H54 (cell line): ENCODE results near the gene DDX20.

Experiments
- DNase-seq: peaks from one replicate; pipeline ENCODE4 v3.0.0; 2011; ENCODE audit warnings: low spot score, mixed read lengths; ENCODE audit not compliant: insufficient read length
- FAIRE-seq: peaks from 3 replicates; lab custom pipeline; 2011; peaks lifted over from hg19 to GRCh38; lab: Jason Lieb, UNC
- POLR2A ChIP-seq: IDR thresholded peaks from 2 replicates; pipeline ENCODE4 v1.6.1; 2011; ENCODE audit warnings: low read depth, mild to moderate bottlenecking, low read length

DDX20 gene, protein sequence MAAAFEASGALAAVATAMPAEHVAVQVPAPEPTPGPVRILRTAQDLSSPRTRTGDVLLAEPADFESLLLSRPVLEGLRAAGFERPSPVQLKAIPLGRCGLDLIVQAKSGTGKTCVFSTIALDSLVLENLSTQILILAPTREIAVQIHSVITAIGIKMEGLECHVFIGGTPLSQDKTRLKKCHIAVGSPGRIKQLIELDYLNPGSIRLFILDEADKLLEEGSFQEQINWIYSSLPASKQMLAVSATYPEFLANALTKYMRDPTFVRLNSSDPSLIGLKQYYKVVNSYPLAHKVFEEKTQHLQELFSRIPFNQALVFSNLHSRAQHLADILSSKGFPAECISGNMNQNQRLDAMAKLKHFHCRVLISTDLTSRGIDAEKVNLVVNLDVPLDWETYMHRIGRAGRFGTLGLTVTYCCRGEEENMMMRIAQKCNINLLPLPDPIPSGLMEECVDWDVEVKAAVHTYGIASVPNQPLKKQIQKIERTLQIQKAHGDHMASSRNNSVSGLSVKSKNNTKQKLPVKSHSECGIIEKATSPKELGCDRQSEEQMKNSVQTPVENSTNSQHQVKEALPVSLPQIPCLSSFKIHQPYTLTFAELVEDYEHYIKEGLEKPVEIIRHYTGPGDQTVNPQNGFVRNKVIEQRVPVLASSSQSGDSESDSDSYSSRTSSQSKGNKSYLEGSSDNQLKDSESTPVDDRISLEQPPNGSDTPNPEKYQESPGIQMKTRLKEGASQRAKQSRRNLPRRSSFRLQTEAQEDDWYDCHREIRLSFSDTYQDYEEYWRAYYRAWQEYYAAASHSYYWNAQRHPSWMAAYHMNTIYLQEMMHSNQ

DNA sequence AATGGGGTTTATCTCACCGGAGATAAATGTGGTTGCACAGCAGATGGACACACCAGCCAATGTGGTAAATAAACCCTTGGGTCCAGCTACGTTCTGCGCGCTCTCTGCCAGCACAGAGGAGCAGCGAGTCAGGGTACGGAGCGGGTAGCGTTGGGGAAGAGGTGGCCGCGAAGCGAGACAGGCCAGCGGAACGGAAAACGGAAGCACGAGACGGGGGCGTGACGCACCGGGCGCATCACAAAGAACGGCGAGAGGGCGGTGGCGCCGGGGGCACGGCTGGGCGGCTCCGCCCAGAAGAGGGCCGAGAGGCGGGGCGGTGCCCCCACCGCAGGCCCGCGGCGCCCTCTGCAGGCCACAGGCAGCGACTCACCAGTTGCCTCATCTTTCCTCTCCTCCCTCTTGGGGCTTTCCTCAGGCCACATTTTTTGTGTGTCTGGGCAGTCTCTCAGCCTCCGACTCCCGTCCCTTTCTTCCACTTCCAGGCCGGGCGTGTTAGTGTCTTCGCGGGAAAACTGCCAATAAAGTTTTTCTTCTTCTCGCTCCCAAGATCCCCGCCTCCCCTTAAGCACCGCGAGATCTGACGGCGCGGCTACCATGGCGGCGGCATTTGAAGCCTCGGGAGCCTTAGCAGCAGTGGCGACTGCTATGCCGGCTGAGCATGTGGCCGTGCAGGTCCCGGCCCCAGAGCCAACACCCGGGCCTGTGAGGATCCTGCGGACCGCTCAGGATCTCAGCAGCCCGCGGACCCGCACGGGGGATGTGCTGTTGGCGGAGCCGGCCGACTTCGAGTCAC, at the start of gene DDX20:
Gene DDX20 (plus strand): TSS at position 571 of the 793 bp plus-strand sequence. CDS start 24 bp downstream, at position 595.
- peak; percentile 20 for FAIRE-seq
- peak; percentile 85 for DNase-seq
- TF ChIP-seq POLR2A = peak; percentile 78

DNA sequence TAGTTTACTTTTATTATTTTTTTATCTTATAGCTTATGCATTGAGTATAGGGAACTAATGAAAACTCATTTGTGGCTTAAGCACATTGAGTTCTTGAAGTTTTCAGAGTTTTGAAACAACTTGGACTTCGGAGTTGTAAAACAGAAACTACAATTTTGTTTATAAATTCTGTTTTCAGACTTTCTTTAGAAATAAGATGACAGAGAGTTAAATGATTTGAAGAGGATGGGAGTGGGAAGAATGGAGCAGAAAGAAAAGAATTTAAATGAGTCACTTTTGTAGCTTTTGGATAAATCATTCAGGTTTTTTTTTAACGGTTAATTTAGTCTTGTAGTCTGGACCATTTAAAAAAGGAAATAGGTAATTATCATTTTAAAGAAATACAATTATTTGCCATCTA, 48.8 kb upstream of the DDX20 start:
- FAIRE-seq = no peak
- TF ChIP-seq POLR2A = no peak
- DNase-seq = no peak

DNA sequence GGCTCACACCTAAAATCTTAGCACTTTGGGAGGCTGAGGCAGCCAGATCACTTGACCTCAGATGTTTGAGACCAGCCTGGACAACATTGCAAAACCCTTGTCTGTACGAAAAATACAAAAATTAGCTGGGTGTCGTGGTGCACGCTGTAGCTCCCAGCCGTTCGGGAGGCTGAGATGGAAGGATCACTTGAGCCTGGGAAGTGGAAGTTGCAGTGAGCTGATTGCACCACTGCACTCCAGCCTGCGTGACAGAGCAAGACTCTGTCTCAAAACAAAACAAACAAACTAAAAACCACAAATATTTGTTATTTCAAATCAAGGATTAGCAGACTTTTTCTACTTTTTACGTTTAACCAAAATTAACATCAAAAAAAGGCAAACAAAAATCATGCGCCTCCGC, 47.8 kb upstream of the DDX20 start:
- TF ChIP-seq POLR2A = no peak
- no peak for FAIRE-seq

DNA sequence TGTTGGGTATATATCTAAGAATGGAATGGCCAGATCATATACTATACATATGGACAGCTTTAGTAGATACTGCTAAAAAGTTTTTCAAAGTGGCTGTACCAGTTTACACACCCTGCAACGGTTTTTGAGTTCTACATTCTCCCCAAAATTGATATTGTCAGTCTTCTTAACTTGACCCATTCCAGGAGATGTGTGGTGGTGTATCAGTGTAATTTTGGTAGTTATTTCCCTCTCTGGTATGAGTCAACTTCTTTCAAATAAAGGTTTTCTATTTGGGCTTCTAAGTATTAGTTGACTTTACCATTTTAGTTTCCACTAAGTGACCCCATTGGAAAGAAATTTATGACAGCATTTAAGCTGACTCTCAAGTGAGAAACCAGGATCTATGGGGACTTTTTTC, 45.7 kb upstream of the DDX20 start:
- no peak for DNase-seq
- TF ChIP-seq POLR2A = no peak
- FAIRE-seq = no peak

More for the DNA sequence above, 47.8 kb upstream of the DDX20 start:
- no peak for DNase-seq

DNA sequence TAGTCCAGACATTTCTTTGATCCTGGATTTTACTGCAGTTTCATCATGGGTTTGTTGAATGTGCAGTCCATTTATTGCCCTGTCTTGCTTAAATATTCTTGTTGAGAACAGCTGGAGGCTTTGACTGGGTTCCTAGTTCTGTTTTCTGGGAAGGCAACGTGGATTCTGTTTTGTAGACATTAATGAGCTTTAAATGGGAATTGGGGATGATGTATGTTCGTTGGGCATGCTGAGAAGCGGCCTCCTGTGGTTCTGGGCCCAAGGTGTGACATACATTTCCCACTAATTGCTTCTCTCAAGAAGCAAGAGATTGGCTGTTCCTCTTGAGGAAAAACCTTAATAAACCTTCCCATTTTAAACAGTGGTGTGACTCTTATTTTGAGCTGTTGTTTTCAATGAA, 39.4 kb upstream of the DDX20 start:
- no peak for TF ChIP-seq POLR2A
- no peak for FAIRE-seq

DNA sequence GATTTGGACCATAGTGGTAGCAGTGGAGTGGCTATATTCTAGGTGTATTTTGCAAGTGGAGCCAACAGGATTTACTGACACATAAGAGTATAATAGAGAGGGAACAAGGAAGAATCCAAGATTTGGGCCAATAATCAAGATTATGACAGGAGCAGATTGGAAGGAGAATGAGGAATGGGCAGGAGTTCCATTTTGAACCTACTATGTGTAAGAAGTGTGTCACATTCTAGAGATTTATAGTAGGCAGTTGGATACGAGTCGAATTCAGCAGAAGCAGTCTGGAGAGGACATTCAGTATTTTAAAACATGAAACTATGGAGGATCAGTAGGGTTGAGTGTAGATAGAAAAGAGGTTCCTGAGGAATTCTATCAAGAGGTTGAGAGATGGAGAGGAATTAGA, 38.3 kb upstream of the DDX20 start:
- no peak for DNase-seq
- no peak for FAIRE-seq
- no peak for TF ChIP-seq POLR2A

More for the DNA sequence above, 39.4 kb upstream of the DDX20 start:
- no peak for DNase-seq

DNA sequence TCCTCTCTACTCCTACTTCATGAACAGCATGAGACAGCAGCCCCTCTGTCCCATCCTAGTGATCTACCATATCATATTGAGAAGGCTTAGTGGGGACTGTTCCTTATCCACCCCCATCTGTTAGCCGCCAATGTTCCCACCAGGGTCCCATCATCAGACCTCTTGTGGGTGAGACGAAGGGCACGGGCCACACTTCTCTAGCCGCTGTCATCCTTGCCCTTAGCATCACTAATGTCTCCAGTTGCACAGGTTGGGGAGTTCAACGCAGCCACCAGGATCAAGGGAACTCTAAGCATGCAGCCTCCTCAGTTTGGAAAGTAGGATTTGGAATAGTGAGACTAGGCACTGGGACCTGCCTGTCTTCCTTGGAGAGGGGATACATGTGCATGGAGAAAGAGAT, 36.6 kb upstream of the DDX20 start:
- DNase-seq = no peak
- FAIRE-seq = no peak
- no peak for TF ChIP-seq POLR2A

DNA sequence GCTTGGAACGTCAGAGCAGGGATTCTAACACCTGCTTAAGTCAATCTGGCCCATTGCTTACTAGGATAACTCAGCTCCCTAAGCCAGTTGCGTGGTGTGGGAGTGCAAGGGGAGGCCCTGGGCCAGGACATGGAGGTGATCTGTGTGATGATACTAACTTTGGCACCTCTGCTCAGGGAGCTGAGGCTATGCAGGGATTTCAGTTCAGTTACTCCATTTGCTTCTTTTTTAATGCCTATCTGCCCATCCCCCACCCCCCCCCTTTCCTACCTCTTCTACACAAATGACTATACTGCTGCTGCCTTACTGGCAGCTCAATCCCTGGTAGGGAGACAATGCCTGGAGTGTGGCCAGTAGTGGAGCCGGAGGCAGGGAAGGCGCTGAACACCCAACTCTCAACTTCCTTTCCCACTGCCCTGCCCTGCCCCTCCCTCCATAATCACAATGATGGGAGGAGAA, 36.0 kb upstream of the DDX20 start:
- FAIRE-seq (no peak), DNase-seq (no peak)
- TF ChIP-seq POLR2A = no peak

DNA sequence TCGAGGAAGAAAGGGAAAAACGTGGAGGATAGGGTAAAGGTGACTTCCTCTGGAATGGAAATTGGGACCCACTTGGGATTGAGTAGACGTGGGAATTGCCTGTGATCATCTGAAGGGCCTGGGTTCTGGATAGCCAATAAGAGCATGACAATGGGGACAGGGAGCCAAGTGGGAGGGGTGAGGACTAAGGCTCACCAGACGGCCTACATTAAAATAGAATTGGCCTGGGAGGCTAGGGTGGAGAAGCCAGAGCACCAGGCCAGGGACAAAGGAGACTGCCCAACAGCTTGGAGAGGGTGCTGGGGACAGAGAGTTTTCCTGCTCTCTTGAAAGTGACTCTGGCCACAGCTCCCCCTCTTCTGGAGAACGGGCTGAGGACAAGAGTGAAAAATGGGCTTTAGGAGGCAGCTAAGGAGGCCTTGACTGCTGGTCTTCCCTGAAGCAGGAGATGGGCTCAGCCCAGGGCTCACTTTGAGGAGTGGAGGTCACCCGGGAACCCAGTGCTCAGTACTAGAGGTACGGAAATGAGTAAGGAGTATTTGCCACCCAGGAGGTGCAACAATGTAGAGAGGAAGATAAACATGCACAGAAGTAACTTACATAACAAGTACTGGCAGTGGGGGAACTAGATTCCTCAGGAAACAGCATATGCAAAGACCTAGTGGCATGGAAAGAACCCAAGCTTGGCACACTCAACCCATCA, 35.3 kb upstream of the DDX20 start:
- DNase-seq (no peak), FAIRE-seq (no peak)
- no peak for TF ChIP-seq POLR2A

DNA sequence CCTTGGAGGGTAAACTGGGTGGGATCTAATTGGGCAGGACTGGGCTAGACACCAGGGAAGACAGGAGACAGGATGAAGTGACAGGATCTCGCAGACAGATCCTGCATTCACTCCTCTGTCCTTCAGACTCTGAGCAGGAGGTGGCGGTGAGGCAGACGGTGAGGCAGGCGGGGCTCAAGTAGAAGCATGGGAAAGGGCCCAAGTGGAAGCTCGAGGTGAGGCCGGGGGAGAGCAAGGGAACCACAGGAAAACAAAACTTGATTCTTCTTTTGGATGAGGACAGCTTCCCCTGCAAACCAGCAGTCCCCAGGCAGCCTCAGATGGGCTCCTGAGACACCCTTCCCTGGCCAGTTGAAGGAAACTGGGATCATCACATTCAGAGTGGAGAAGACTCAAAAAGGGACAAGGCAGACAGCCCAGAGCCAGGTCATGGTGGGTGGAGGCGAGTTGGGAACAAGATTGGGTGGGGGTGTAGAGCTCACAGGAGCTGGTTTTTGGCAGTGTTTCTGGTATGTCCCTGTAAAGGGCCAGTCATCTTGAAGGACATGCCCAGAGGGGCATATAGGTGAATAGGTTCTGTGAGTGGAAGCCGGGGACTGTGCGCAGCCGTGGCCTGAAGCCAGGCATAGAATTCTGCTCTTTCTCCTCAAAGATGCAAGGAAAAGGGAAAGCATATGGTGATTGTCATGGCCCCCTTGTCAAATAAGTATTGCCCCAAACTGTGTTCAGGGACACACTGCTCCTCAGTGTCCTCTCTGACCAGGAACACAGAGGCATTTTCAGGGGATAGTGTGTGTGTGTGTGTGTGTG, 34.5 kb upstream of the DDX20 start:
- no peak for TF ChIP-seq POLR2A
- FAIRE-seq (no peak), DNase-seq (no peak)

DNA sequence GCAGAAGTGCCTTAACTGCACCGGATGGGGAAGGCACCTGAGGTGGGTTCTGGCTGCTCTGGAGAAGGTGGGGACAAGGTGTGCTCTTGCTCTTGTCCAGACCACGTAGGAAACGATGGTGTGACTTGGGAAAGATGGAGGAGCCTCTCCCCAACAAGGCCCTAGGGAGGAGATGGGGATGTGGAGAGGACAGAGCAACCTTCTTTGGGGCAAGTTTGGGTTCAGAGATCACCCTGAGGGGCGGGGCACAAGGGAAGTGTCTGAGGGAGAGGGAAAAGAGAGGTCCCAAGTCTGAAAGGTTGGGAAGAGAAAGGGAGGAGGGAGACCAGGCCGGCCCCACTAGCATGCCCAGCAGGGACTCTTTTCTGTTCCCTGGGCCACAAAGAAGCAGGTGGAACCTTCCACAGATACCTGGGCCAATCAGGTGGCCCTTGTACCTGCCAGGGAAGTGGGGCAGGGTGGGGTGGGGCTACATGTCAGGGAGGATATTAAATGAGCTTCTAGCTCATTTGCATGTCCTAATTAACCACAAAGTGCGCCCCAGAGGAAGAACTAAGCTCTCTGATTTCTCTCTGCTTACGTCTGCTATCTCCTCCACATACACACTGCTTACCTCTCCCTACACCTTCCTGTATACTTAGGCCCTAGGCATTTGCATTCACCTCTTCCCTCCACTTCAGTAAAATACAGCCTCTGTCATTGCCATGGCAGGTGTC, 32.5 kb upstream of the DDX20 start:
- DNase-seq (no peak), FAIRE-seq (no peak)
- TF ChIP-seq POLR2A = no peak

DNA sequence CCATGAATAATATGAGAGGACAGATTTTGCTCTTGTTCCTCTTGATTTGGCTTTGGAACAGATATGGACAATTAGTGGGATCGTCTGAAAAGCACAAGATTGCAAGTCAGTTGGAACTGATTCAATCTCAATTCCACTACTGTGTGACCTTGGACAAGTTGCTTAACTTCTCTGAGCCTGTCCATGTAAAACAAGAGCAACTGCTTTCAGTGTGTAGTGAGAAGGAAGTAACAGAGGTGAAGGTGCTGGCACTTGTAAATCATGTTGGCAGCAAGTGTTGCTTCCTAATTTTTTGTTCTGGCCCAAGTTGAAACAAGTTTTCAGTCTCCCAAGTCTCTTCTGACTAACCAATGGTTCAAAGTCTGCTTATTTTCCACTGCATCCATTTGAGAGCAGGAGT, 31.8 kb upstream of the DDX20 start:
- FAIRE-seq (no peak), DNase-seq (no peak)
- no peak for TF ChIP-seq POLR2A
